GM19193 (cell line): ENCODE data around the gene RABGAP1.

Experiments
- POLR2A ChIP-seq: IDR thresholded peaks from 4 replicates; pipeline ENCODE4 v1.6.1; 2011; ENCODE audit not compliant: insufficient read depth, insufficient read length; ENCODE audit errors: extremely low read depth

RABGAP1 gene

DNA sequence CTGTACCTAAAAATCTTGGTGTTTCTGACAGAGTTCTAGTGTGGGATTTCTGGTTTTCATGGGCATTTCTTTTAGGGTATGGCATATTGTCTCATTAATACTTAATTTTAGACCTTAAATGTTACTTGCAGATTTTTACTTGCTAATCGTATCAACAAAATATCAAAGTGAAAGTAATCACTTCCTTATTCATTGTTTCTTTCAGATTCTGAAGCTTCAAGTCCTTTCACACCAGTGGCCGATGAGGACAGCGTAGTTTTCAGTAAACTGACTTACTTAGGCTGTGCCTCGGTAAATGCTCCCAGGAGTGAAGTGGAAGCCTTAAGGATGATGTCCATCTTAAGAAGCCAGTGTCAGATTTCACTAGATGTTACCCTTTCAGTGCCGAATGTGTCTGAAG is 45.2 kb downstream of the RABGAP1 start:
- no peak for TF ChIP-seq POLR2A

DNA sequence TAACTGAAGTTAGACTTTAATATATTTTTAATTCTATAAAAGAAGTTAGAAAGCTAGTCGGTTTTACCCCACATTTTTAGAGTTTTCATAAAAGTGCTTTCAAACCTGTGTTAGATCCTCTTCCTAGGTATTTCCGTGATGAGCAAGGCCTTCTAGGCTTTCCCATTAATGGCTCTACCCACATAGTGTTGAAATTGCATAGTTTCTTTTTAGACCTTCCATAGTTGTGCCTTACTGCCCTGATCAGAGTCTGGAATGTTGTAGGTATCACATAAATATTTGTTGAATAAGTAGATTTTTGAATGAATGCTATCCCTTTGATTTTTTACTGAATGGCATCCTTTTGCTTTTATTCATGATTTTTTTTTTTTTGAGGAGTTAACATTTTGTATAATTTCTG is 47.3 kb downstream of the RABGAP1 start:
- no peak for TF ChIP-seq POLR2A

GRCh38 chr9:122988920-122989621 is 48.3 kb downstream of the RABGAP1 start:
- no peak for TF ChIP-seq POLR2A

DNA sequence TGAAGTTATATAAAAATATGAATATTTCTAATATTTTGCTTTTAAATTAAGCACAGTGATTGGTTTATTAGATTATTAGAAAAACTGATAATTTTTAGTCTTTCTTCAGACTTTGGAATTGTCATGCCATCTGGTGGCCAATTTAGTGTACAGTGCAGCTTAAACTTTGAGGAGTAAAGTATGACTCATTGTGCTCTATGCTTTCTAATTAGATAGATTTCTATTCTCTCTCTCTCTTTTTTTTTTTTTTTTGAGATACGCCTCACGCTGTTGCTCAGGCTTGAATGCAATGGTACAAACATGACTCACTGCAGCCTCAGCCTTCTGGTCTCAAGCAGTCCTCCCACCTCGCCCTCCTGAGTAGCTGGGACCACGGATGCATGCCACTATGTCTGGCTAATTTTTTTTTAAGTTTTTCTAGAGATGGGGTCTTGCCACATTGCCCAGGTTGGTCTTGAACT is 50.6 kb downstream of the RABGAP1 start:
- no peak for TF ChIP-seq POLR2A

GRCh38 chr9:122996586-122996985 is 55.8 kb downstream of the RABGAP1 start:
- no peak for TF ChIP-seq POLR2A

- no peak for TF ChIP-seq POLR2A
These were observed 57.6 kb downstream of the RABGAP1 start for GRCh38 chr9:122998448-122998847.

GRCh38 chr9:123000371-123001068 is 59.7 kb downstream of the RABGAP1 start:
- no peak for TF ChIP-seq POLR2A

- no peak for TF ChIP-seq POLR2A
These were observed 61.9 kb downstream of the RABGAP1 start for GRCh38 chr9:123002754-123003153.

DNA sequence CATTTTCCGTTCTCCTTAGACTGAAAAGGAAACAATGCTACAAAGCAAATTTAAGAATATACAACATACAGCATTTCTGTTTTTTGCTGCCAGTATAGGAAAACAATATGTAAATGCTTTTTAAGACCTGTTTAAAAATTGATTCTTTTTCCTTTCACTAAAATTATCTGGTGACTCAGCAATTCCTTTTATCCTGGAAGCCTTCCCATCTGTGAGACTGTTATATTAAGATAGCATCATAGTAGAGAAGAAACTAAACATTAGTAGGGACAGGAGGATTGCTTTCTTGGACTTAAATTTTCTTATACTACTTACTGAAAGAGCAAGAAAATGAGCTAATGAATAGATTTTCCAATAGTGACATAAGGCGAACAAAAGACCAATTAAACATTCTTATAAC is 62.6 kb downstream of the RABGAP1 start:
- no peak for TF ChIP-seq POLR2A

DNA sequence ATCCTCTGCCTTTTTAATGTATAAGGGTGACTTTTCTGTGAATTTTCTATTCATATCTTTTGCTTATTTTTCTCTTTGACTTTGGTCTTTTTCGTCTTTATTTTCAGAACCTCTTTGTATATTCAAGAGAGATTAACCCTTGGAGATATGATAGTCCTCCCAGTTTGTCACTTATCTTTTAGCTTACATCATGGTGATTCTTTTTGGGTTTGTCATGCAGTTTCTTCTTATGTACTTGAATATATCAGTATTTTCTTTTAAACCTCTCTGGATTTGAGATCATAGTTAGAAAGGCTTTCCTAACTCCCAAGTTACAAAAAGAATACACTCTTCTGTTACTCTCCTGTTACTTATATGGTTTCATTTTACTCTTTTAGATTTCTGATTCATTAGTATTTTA is 65.1 kb downstream of the RABGAP1 start:
- TF ChIP-seq POLR2A: no peak

GRCh38 chr9:123007269-123007668 is 66.4 kb downstream of the RABGAP1 start:
- TF ChIP-seq POLR2A: no peak

DNA sequence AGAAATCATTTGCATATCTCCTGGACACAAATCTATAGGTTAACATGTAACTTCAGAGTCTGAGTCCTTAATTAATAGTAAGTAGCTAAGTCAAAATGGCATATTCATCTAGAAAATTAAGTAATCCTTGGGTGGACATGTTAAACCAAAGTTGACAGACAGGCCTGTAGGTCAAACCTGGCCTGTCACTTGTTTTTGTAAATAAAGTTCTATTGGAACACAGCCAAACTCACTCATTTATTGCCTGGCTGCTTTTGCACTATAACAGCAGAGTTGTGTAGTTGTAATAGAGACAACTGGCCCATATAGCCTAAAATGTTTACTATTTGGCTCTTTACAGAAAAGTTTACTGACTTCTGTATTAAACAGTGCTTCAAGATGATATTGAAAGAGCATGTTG is 68.1 kb downstream of the RABGAP1 start:
- no peak for TF ChIP-seq POLR2A

DNA sequence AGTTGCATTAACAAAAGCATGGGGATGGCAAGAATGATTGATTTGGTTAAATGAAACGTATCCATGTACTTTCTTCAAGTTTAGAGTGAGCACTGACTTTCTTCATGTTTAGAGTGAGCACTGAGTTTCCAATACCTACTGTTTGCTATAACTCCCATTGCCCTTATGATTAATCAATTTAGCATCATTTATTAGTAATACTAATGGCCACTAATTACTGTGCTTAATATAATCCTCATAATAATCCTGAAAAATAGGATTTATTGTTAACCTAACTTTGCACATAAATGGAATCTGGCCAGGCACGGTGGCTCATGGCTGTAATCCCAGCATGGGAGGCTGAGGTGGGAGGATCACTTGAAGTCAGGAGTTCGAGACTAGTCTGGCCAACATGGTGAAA is 70.6 kb downstream of the RABGAP1 start:
- TF ChIP-seq POLR2A: no peak

DNA sequence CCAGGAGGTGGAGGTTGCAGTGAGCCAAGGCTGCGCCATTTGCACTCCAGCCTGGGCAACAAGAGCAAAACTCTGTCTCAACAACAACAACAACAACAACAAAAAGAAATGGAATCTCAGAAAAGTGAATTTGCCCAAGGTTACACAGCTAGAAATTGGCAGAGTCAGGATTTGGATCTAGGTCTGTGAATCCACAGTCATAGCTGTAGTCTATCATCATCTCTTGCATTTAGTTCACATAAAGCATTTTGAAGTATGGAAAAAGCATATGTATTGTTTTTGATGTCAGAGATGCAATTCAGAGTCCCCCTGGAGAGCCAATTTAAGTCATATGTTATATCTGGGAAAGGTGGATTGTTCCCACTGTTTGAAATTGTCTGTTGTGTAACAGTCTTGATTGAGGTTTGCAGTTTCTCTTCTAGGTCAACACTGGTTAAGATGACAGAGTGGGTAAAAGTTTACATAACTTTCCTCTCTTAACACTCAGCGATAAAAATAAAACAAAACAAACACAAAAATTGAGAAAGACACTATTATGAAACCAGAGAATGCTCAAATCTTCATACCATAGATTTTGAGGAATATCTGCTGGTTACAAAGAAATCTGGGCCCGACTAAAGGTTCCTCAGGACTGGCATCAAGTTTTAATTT is 71.2 kb downstream of the RABGAP1 start:
- TF ChIP-seq POLR2A: no peak

GRCh38 chr9:123016631-123017030 is 75.8 kb downstream of the RABGAP1 start:
- TF ChIP-seq POLR2A: no peak

- TF ChIP-seq POLR2A: no peak
These were observed 80.0 kb downstream of the RABGAP1 start for GRCh38 chr9:123020796-123021195.
